Measurements from ENCODE around the gene SYNGR4.
"Not testable (repeated sequence)": the region's sequence is repeated elsewhere in the genome, so short reads cannot be mapped to it uniquely, and the experiment has no call there.

SYNGR4 gene

DNA sequence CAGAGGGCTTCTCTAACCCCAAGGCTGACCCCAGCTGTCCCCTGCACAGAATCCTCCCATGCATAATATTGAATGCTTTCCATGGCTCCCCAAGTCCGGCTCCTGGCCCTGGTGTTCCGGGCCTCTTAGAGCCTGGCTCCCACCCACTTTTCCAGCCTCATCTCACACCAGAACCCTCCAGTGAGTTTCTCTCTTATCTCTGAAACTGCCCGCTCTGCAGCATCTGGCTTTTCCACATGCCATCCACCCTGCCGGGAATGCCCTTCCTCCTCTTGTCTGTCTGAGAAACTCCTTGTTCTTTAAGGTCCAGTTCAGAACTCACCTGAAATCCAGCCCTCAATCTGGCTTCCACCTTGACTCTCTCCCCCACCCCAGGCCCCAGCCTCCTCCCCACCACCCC is 6.8 kb downstream of the SYNGR4 start:
- no peak for FAIRE-seq
- DNase-seq (ENCODE audit: low spot score), result no peak

- FAIRE-seq, result no peak
- no peak for DNase-seq (ENCODE audit: low spot score)
Measured at GRCh38 chr19:48371367-48371766, 7.2 kb downstream of the SYNGR4 start.

DNA sequence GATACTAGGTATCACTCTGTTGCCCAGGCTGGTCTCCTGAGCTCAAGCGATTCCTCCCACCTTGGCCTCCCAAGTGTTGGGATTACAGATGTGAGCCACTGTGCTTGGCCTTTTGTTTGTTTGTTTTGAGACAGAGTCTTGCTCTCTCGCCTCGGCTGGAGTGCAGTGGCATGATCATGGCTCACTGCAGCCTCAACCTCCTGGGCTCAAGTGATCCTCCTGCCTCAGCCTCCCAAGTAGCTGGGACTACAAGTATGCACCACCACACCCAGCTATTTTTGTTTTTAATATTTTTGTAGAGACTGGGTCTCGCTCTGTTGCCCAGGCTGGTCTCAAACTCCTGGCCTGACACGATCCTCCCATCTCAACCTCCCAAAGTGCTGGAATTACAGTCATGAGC is 7.6 kb downstream of the SYNGR4 start:
- not testable (repeated sequence) for DNase-seq (ENCODE audit: low spot score)

DNA sequence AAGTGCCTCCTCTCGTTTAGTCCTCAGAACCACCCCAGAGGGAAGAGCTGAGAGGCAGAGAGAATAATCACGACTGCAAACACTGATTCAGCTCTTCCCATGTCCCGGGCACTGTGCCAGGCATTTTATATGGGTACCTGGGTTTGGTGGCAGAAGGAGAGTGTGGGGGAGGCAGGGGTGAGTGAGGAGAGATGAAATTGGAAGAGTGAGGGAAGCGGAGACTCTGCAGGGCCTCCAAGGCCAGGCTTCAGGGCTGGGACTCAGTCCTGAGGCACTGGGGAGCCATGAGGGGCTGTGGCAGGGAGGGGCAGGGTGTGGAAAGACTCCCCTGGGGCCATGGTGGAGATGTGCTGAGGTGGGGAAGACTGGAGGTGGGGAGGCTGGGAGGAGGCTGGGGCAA is 8.7 kb downstream of the SYNGR4 start:
- no peak for FAIRE-seq

More for the DNA sequence above, 7.6 kb downstream of the SYNGR4 start:
- not testable (repeated sequence) for FAIRE-seq

DNA sequence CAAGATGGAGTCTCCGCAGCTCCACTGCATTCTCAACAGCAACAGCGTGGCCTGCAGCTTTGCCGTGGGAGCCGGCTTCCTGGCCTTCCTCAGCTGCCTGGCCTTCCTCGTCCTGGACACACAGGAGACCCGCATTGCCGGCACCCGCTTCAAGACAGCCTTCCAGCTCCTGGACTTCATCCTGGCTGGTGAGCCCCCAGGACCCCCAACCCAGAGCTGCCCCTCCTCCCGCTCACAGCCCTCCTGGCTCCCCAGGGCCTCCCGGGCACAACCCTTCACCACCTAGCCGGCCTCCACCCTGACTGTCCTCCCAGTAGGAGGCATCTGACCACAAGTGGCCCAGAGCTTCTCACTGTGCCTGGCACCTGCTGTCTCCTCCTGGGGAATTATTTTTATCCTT is 9.4 kb downstream of the SYNGR4 start:
- DNase-seq (ENCODE audit: low spot score) (no peak), FAIRE-seq (no peak)

More for the DNA sequence above, 8.7 kb downstream of the SYNGR4 start:
- DNase-seq (ENCODE audit: low spot score), result no peak

GRCh38 chr19:48378194-48378570 is 14.0 kb downstream of the SYNGR4 start:
- no peak for FAIRE-seq
- DNase-seq (ENCODE audit: low spot score), result no peak

- no peak for DNase-seq (ENCODE audit: low spot score)
Measured at GRCh38 chr19:48379058-48379457, 14.9 kb downstream of the SYNGR4 start.

DNA sequence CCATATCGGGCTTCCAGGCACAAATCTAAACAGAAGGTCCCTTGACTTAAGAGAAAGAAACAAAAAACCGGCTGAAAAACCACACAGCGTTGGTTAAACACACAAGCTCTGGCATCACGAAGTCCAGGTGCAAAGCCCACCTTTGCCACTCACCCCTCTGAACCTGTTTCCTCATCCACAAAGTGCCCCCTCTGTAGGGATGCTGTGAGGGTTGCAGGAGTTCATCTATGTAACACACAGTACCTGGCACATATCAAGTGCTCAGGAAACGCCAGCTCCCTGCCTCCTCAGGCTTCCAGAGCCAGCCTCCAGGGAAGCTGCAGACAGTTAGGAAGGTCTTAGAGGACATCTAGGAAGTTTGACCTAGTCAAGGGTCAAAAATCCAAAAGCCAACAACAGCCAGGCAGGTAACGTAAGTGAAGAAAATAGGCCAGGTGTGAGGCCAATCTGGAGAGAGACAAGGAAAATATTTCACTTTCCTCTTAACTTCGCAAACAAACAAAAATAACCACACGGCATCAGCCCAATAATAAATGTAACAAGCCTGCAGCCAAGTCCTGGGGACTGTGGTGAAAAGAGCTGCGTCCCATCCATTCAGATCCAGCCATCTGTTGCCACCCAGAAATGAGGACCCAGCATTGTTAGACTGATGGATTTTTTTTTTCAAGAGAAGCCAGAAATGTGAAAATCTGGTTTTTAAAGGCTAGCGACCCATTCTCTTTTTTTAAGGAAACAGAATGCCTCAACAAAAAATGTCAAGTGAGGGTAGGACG is 17.2 kb downstream of the SYNGR4 start:
- DNase-seq (ENCODE audit: low spot score) (no peak), FAIRE-seq (no peak)

More at GRCh38 chr19:48379058-48379457, 14.9 kb downstream of the SYNGR4 start:
- no peak for FAIRE-seq

DNA sequence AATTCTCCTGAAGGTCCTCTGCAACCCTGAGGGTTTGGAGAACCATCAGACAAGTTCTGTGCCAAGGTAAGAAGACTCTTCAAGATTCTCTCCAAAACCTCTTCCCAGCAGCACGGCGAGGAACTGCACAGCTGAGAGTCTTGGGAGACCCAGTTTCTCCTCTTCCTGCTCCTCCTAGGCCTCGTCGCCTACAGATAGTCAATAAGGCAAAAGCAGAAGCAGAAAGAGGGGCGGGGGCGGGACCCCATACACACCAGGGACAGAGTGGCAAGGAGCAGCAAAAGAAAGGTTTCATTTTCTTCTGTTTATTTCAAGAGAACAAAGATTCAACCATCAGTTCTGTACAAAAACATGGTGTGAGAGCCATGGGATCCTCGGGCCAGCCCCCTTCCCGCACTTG is 18.1 kb downstream of the SYNGR4 start:
- no peak for FAIRE-seq

DNA sequence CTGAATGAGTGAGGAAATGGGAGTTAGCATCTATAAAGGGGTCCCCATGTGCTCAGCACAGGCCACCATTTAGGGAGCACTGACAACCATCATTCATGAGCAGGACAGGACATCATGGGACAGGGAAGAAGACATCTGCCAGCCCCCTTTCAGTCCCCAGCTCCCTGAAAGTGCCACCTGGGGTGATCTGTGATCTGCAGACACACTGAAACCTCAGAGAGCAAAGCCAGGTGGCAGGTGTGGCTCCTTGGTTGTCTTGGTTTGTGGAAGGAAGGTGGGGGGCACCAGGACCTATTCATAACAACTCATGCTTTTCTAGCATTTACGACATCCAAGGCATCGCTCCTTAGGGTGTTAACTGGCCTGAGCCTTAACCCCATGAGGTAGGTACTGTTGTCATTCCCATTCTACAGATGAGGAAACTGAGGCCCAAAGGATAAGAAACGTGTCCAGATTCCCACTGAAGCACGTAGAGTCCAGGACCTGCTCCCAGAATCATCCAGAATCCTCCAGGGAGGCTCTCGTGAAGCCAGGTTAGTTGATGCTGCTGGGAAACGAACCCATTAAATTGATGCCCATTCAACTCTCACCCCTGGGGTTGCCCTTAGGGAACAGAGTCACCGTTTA is 21.4 kb downstream of the SYNGR4 start:
- no peak for FAIRE-seq
- no peak for DNase-seq (ENCODE audit: low spot score)

More for the DNA sequence above, 18.1 kb downstream of the SYNGR4 start:
- no peak for DNase-seq (ENCODE audit: low spot score)

GRCh38 chr19:48386981-48387380 is 22.8 kb downstream of the SYNGR4 start:
- DNase-seq (ENCODE audit: low spot score) (no peak), FAIRE-seq (no peak)

GRCh38 chr19:48390188-48391099 is 26.3 kb downstream of the SYNGR4 start:
- FAIRE-seq, result no peak
- peak; percentile 15 for DNase-seq (ENCODE audit: low spot score)

DNA sequence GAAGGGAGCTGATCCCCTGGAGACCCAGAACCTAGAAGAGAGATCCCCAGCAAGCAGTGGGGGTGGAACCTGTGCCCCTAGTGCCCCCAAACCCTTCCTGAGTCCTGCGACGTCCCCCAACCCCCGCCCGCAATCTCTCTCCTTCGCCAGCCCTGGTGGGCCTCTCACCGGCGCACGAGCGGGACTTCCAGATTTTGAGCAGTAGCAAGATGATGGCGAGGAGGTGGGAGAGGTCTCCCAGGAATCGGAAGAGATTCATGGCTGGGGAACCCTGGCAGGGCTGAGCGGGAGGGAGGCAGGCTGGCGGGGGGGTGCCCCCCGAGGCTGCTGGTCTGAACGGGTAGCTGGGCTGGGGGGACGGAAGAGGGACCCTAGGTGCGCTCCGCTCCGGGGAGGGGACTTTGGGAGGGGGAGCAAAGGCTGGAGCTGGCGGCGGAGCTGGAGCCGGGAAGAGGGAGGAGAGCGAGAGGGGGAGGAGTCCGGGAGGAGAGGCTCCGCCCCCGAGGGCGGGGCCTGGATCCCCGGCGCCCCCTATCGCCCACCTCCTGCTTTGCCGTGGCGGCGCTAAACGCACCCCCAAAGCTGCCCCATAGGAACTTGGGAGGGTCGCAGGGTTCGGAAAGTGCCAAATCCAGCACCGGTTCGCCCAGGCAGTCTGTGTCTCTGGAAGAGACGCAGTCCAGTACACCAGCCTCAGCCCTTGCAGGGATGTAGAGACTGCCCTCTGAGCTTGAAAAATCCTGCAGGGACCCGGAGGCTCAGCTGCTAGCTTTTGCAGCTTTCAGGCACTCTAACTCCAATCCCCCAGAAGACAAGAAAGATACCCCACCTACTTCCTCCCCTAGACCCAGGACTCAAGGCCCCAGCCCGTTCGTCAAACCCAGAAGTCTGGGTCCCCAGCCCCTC is 27.2 kb downstream of the SYNGR4 start, which contains the start of gene KDELR1:
TSS of gene KDELR1 (minus strand) at position 452 of the 906 bp plus-strand sequence. CDS start at position 259, 193 bp downstream.
- peak; percentile 38 for DNase-seq (ENCODE audit: low spot score)

DNA sequence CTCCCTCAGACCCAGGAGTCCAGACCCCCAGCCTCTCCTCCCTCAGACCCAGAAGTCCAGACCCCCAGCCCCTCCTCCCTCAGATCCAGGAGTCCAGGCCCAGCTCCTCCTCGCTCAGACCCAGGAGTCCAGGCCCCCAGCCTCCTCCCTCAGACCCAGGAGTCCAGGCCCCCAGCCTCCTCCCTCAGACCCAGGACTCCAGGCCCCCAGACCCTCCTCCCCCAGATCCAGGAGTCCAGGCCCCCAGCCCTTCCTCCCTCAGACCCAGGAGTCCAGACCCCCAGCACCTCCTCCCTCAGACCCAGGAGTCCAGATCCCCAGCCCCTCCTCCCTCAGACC is 27.8 kb downstream of the SYNGR4 start:
- DNase-seq (ENCODE audit: low spot score); FAIRE-seq: not testable (repeated sequence)

More for the DNA sequence above, 27.2 kb downstream of the SYNGR4 start, which contains the start of gene KDELR1:
- no peak for FAIRE-seq

DNA sequence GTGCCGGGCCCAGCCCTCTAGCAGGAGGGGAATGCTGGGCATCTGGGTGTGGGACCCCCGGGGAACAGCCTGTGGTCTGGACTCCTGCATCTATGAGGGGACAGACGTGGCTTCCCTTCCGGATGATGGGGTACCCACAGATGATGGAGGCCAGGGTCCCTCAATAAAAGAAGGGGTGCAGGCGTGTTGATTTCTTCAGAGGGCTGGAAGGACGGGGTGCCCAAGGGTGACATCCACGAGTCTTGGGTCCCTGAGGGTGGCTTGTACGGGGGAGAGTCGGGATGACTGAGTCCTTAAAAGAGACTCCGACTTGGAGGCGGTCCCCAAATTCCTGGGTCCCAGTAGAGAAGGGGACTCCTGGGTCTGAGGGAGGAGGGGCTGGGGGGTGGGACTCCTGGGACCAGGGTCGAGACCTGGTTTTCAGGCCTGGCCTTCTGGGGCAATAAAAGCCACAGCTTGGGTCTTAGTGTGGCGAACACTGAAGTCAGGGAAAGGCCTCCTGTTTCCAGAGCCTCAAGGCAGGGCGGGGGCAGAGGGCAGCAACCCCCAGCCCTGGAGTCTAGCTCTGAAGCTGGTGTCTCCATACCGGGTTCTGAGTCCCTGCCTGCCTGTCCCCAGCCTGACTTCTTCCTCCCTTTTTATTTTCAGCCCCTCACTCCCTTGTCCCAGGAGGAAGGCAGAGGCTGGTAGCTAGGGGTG is 28.8 kb downstream of the SYNGR4 start:
- FAIRE-seq, result no peak
- DNase-seq (ENCODE audit: low spot score), result no peak

DNA sequence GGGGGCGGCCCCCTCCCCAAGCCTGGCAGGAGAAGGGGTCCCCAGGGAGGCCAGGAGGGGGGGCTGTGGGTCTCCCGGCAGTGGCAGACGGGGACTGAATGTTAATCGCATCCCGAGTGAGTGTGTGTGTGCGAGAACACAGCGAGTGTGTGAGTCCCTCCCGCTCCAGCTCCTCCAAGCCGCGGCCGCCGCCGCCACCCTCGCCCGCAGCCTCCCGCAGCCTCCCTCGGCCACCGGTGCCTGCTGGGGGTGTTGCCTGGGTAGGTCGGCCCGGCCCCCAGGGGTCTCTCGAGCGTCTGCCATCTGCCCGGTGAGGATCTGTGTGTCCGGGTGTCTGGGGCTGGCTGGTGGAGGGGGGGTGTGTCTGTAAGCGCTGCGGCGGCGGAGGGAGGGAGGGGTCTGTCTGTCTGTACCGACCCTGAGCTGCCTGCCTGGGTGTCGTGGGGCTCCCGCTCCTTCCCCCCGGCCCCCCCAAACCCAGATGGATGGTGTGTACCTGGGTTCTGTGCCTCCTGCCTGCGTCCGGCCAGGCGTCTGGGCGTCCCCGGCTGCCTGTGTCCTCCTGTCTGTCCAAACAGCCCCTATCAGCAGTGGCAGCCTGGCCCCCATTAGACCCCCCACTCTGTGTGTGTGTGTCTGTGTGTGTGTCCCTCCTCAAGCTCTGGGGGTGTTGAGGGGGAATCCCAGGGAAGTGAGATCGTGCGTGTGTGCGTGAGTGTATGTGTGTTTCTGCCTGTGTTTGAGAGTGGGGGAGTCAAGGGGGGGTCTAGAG is 29.6 kb downstream of the SYNGR4 start, which contains the start of gene GRIN2D:
TSS of gene GRIN2D (plus strand) at position 110 of the 772 bp plus-strand sequence. CDS start 4,725 bp downstream, outside the sequence.
- DNase-seq (ENCODE audit: low spot score), result no peak
- FAIRE-seq, result no peak

- no peak for DNase-seq (ENCODE audit: low spot score)
- FAIRE-seq, result no peak
Measured at GRCh38 chr19:48394331-48395169, 30.4 kb downstream of the SYNGR4 start.

DNA sequence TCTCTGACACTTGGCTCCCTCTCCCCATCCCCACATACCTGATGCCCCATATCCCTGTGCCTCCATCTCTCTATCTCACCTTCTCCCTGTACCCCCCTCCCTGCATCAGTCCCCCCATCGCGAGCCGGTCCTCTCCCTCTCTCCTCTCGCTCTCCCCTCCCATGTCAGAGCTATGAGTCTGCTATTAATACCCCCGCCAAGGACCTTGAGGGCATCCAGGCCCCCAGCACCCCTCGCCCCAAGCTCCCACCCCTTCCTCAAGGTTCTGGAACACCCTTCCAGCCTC is 30.9 kb downstream of the SYNGR4 start:
- DNase-seq (ENCODE audit: low spot score) (no peak), FAIRE-seq (no peak)
